ENCODE results near the gene KNDC1.

DNA sequence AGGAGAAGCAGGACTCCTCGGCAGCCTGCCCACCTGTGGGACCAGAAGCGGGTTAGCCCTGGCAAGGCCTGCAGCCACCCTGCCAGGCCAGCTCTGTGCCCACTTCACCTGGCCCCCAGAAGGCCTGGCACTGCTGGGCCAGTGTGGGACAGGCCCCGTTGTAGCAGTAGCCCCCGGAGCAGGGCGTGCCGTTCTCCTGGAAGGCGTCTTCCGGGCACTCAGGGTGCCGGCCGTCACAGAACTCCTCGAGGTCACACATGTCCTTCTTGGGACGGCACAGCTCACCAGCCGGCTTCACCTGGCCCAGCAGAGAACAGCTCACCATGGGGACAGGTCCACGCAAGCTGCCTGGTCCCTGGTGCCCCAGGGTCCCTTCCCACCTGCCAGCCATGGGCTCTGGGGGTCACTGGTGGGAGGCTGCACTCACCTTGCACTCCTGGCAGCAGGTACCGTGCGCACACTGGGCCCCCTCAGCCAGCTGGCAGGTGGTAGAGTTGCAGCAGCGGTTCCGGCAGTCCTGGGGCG, 110.8 kb downstream of the KNDC1 start:
- TF ChIP-seq, protein P1, sequence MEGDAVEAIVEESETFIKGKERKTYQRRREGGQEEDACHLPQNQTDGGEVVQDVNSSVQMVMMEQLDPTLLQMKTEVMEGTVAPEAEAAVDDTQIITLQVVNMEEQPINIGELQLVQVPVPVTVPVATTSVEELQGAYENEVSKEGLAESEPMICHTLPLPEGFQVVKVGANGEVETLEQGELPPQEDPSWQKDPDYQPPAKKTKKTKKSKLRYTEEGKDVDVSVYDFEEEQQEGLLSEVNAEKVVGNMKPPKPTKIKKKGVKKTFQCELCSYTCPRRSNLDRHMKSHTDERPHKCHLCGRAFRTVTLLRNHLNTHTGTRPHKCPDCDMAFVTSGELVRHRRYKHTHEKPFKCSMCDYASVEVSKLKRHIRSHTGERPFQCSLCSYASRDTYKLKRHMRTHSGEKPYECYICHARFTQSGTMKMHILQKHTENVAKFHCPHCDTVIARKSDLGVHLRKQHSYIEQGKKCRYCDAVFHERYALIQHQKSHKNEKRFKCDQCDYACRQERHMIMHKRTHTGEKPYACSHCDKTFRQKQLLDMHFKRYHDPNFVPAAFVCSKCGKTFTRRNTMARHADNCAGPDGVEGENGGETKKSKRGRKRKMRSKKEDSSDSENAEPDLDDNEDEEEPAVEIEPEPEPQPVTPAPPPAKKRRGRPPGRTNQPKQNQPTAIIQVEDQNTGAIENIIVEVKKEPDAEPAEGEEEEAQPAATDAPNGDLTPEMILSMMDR (IDR thresholded peaks at IDR 0.05; ENCODE audit: low read depth, low read length) = no peak
- TF ChIP-seq EZH2phosphoT487 (IDR thresholded peaks at IDR 0.05; ENCODE audit: low read depth) = no peak
